WTC11 (cell line): ENCODE data around the gene MSI1.

Source experiments
- ESRRA ChIP-seq: sonication (generic); formaldehyde crosslinking; IDR thresholded peaks from 2 replicates; pipeline ENCODE4 v1.8.1; 2022; ENCODE audit warnings: mild to moderate bottlenecking, missing genetic modification reagents, borderline replicate concordance
- FOXJ3 ChIP-seq: sonication (generic); formaldehyde crosslinking; IDR thresholded peaks from 2 replicates; pipeline ENCODE4 v1.9.0; 2021; ENCODE audit warnings: missing genetic modification reagents, mild to moderate bottlenecking, borderline replicate concordance
- IRF2 ChIP-seq: sonication (generic); formaldehyde crosslinking; IDR thresholded peaks from 2 replicates; pipeline ENCODE4 v1.8.0; 2022; ENCODE audit warnings: low read depth, missing genetic modification reagents, borderline replicate concordance
- RELA ChIP-seq: sonication (generic); formaldehyde crosslinking; IDR thresholded peaks from 2 replicates; pipeline ENCODE4 v1.8.1; 2022; ENCODE audit warnings: missing genetic modification reagents, mild to moderate bottlenecking, borderline replicate concordance
- SMAD3 ChIP-seq: sonication (generic); formaldehyde crosslinking; IDR thresholded peaks from 2 replicates; pipeline ENCODE4 v1.8.0; 2022; ENCODE audit warnings: missing genetic modification reagents, mild to moderate bottlenecking, borderline replicate concordance
- ZBTB21 ChIP-seq: sonication (generic); formaldehyde crosslinking; IDR thresholded peaks from 2 replicates; pipeline ENCODE4 v1.8.1; 2023; ENCODE audit warnings: mild to moderate bottlenecking, missing genetic modification reagents, borderline replicate concordance
- ZNF232 ChIP-seq: sonication (generic); formaldehyde crosslinking; IDR thresholded peaks from 2 replicates; pipeline ENCODE4 v1.8.0; 2022; ENCODE audit warnings: mild to moderate bottlenecking, missing genetic modification reagents
- TF ChIP-seq, protein P1 (sequence below): fragments of 200-600 bp; IDR thresholded peaks from 2 replicates; pipeline ENCODE4 v1.8.0; 2022; ENCODE audit warnings: antibody characterized with exemption
- TF ChIP-seq, protein P2 (sequence below): sonication (generic); formaldehyde crosslinking; IDR thresholded peaks from 2 replicates; pipeline ENCODE4 v1.8.0; 2022; ENCODE audit warnings: mild to moderate bottlenecking, missing genetic modification reagents
- TF ChIP-seq, protein P3 (sequence below): sonication (generic); formaldehyde crosslinking; IDR thresholded peaks from 2 replicates; pipeline ENCODE4 v1.8.1; 2023; ENCODE audit warnings: mild to moderate bottlenecking, missing genetic modification reagents, moderate library complexity
- TF ChIP-seq, protein P4 (sequence below): sonication (generic); formaldehyde crosslinking; conservative IDR thresholded peaks from 2 replicates; pipeline ENCODE4 v1.8.1; 2022; ENCODE audit warnings: mild to moderate bottlenecking, missing genetic modification reagents
- TF ChIP-seq, protein P5 (sequence below): sonication (generic); formaldehyde crosslinking; IDR thresholded peaks from 2 replicates; pipeline ENCODE4 v1.8.1; 2022; ENCODE audit warnings: missing genetic modification reagents, borderline replicate concordance
- TF ChIP-seq, protein P6 (sequence below): sonication (generic); formaldehyde crosslinking; conservative IDR thresholded peaks from 2 replicates; pipeline ENCODE4 v1.8.1; 2023; ENCODE audit warnings: mild to moderate bottlenecking, low read depth, missing genetic modification reagents, moderate library complexity

DNA sequence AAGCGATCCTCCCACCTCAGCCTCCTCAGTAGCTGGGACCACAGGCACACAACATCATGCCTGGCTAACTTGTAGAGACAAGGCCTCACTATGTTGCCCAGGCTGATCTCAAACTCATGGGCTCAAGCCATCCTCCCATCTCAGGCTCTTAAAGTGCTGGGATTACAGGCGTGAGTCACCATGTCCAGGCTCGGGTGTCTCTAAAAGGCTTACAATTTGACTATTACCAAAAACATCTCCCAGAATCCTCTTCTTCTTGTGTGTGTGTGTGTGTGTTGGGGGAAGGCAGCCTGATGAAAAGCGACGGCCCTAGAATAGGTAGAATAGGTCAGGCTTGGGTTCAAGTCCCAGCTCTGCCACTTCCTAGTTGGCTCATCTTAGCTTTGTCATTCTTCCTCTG is 16.8 kb downstream of the MSI1 start:
- TF ChIP-seq, protein P1, sequence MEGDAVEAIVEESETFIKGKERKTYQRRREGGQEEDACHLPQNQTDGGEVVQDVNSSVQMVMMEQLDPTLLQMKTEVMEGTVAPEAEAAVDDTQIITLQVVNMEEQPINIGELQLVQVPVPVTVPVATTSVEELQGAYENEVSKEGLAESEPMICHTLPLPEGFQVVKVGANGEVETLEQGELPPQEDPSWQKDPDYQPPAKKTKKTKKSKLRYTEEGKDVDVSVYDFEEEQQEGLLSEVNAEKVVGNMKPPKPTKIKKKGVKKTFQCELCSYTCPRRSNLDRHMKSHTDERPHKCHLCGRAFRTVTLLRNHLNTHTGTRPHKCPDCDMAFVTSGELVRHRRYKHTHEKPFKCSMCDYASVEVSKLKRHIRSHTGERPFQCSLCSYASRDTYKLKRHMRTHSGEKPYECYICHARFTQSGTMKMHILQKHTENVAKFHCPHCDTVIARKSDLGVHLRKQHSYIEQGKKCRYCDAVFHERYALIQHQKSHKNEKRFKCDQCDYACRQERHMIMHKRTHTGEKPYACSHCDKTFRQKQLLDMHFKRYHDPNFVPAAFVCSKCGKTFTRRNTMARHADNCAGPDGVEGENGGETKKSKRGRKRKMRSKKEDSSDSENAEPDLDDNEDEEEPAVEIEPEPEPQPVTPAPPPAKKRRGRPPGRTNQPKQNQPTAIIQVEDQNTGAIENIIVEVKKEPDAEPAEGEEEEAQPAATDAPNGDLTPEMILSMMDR, result no peak
- no peak for TF ChIP-seq IRF2 (CRISPR knock-in tag)
- TF ChIP-seq, protein P2, sequence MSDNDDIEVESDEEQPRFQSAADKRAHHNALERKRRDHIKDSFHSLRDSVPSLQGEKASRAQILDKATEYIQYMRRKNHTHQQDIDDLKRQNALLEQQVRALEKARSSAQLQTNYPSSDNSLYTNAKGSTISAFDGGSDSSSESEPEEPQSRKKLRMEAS (CRISPR knock-in tag), result no peak
- TF ChIP-seq, protein P3, sequence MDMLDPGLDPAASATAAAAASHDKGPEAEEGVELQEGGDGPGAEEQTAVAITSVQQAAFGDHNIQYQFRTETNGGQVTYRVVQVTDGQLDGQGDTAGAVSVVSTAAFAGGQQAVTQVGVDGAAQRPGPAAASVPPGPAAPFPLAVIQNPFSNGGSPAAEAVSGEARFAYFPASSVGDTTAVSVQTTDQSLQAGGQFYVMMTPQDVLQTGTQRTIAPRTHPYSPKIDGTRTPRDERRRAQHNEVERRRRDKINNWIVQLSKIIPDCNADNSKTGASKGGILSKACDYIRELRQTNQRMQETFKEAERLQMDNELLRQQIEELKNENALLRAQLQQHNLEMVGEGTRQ (CRISPR knock-in tag), result no peak
- TF ChIP-seq, protein P4, sequence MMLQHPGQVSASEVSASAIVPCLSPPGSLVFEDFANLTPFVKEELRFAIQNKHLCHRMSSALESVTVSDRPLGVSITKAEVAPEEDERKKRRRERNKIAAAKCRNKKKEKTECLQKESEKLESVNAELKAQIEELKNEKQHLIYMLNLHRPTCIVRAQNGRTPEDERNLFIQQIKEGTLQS (CRISPR knock-in tag), result no peak
- TF ChIP-seq ESRRA (CRISPR knock-in tag), result no peak
- TF ChIP-seq, protein P5, sequence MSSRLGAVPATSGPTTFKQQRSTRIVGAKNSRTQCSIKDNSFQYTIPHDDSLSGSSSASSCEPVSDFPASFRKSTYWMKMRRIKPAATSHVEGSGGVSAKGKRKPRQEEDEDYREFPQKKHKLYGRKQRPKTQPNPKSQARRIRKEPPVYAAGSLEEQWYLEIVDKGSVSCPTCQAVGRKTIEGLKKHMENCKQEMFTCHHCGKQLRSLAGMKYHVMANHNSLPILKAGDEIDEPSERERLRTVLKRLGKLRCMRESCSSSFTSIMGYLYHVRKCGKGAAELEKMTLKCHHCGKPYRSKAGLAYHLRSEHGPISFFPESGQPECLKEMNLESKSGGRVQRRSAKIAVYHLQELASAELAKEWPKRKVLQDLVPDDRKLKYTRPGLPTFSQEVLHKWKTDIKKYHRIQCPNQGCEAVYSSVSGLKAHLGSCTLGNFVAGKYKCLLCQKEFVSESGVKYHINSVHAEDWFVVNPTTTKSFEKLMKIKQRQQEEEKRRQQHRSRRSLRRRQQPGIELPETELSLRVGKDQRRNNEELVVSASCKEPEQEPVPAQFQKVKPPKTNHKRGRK (CRISPR knock-in tag), result no peak
- TF ChIP-seq RELA (CRISPR knock-in tag), result no peak
- no peak for TF ChIP-seq ZBTB21 (CRISPR knock-in tag)
- TF ChIP-seq ZNF232 (CRISPR knock-in tag), result no peak
- TF ChIP-seq FOXJ3, result no peak
- no peak for TF ChIP-seq SMAD3 (CRISPR knock-in tag)
- TF ChIP-seq, protein P6, sequence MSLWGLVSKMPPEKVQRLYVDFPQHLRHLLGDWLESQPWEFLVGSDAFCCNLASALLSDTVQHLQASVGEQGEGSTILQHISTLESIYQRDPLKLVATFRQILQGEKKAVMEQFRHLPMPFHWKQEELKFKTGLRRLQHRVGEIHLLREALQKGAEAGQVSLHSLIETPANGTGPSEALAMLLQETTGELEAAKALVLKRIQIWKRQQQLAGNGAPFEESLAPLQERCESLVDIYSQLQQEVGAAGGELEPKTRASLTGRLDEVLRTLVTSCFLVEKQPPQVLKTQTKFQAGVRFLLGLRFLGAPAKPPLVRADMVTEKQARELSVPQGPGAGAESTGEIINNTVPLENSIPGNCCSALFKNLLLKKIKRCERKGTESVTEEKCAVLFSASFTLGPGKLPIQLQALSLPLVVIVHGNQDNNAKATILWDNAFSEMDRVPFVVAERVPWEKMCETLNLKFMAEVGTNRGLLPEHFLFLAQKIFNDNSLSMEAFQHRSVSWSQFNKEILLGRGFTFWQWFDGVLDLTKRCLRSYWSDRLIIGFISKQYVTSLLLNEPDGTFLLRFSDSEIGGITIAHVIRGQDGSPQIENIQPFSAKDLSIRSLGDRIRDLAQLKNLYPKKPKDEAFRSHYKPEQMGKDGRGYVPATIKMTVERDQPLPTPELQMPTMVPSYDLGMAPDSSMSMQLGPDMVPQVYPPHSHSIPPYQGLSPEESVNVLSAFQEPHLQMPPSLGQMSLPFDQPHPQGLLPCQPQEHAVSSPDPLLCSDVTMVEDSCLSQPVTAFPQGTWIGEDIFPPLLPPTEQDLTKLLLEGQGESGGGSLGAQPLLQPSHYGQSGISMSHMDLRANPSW, result no peak
